GM12873 (cell line): Measurements from ENCODE around the gene PPP4R3C.

Experiments used
- CTCF ChIP-seq: IDR thresholded peaks from 2 replicates; pipeline ENCODE4 v1.5.1; 2012; ENCODE audit warnings: low read depth, mild to moderate bottlenecking, moderate library complexity, low read length, control low read depth; ENCODE audit not compliant: insufficient read depth; ENCODE audit errors: missing control alignments

Gene PPP4R3C

GRCh38 chrX:27463187-27463586 is at the start of gene PPP4R3C:
Gene PPP4R3C, minus strand, starts transcription at chrX:27463341. Its CDS starts 45 bp downstream, at chrX:27463296.
- no peak for TF ChIP-seq CTCF

- no peak for TF ChIP-seq CTCF
Observed at GRCh38 chrX:27491397-27491796, 28.3 kb upstream of the PPP4R3C start.

GRCh38 chrX:27466051-27466450 is 2.9 kb upstream of the PPP4R3C start:
- TF ChIP-seq CTCF, result no peak

GRCh38 chrX:27465036-27465435 is 1.9 kb upstream of the PPP4R3C start:
- TF ChIP-seq CTCF, result no peak

GRCh38 chrX:27451324-27451723 is 11.8 kb downstream of the PPP4R3C start:
- no peak for TF ChIP-seq CTCF

- TF ChIP-seq CTCF, result no peak
Observed at GRCh38 chrX:27446423-27446822, 16.7 kb downstream of the PPP4R3C start.

- TF ChIP-seq CTCF, result no peak
Observed at GRCh38 chrX:27445438-27445837, 17.7 kb downstream of the PPP4R3C start.
